Right atrium auricular region (tissue), 2 donors: ENCODE results near the gene WDR82. TPM values are rescaled to one million over a fixed set of nuclear protein-coding genes. Genes with fewer than 3 reads are reported as not detected.
"Not testable (repeated sequence)": the region's sequence is repeated elsewhere in the genome, so short reads cannot be mapped to it uniquely, and the experiment has no call there.

Experiments used
- DNase-seq: peaks from one replicate; pipeline ENCODE4 v3.0.0-alpha.2; 2019; ENCODE audit warnings: low spot score
- H3K27ac ChIP-seq, 2 donors: fragments of 200-600 bp; sonication (generic); 1 replicate in 1 of 2; 2 replicates in 1 of 2; pipeline ENCODE4 v1.5.1; 2016 to 2019
- H3K27me3 ChIP-seq, 2 donors: fragments of 200-600 bp; sonication (generic); one replicate each; pipeline versions ENCODE4 v1.5.1 to v1.6.0; 2017 to 2019
- H3K36me3 ChIP-seq: fragments of 200-600 bp; sonication (generic); one replicate; pipeline ENCODE4 v1.5.1; 2016
- H3K4me1 ChIP-seq, 2 donors: fragments of 200-600 bp; sonication (generic); one replicate each; pipeline versions ENCODE4 v1.5.1 to v1.6.0; 2017 to 2019
- H3K4me3 ChIP-seq, 2 donors: fragments of 200-600 bp; sonication (generic); 1 replicate in 1 of 2; 2 replicates in 1 of 2; pipeline ENCODE4 v1.5.1; 2017 to 2019; ENCODE audit warnings: mild to moderate bottlenecking in 1 of 2, moderate library complexity in 1 of 2
- H3K9me3 ChIP-seq, 2 donors: fragments of 200-600 bp; sonication (generic); one replicate each; pipeline ENCODE4 v1.5.1; 2019
- CTCF ChIP-seq, 2 donors: fragments of 200-600 bp; sonication (generic); IDR thresholded peaks; one replicate each; pipeline ENCODE4 v1.5.1; 2019; ENCODE audit warnings: antibody characterized with exemption in 2 of 2
- total RNA-seq, 2 donors: library from RNA; depleted of rRNA; stranded (reverse); fragments of >200 nt; gene quantifications; one replicate each; pipeline ENCODE4 v1.1.0, GENCODE V29; 2016

WDR82 gene
- total RNA-seq, 2 donors from 2014 or later, result 43.2 to 43.8 TPM

DNA sequence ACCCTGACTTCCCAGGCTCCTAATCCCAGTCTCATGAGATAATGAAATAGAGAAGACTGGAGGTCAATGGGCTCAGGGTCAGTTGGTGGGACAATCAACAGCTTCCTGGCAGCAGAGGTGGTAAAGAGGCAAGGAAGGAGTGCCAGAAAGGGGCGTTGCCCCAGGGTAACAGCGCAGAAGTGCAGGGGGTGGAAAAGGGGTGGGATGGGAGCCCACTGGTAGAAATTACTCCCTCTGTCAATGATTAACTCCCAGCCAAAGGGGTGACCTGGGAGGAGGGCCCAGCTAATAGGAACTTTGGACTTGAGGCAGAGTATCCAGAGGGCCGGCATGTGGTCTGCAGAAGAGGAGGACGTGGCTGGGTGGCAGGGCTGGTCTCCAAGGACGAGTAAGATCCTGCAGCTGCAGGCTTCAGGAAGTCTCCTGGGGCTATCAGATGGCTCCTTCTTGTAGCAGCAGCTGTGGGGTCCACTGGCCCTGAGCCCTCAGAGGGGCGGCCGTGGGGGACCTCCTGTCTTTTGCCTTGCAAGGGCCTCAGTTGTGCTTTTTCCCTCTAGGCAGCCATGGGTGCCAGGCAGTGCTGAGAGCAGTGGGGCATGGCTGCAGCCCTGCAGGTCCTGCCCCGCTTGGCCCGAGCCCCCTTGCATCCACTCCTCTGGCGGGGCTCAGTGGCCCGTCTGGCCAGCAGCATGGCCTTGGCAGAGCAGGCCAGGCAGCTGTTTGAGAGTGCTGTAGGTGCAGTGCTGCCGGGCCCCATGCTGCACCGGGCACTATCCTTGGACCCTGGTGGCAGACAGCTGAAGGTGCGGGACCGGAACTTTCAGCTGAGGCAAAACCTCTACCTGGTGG, 11.5 kb upstream of the WDR82 start:
- H3K36me3 ChIP-seq, result peaks cover 17% of the 10 kb centered on the region
- DNase-seq, result no peak
- no peak overlapping the region for H3K27ac ChIP-seq
- H3K27me3 ChIP-seq, result no peaks in the 10 kb centered on the region
- H3K4me1 ChIP-seq, result peaks cover 0 to 25% of the 10 kb centered on the region in 2 donors
- no peak overlapping the region for H3K4me3 ChIP-seq
- TF ChIP-seq CTCF (IDR thresholded peaks at IDR 0.05), result no peak
- H3K9me3 ChIP-seq, result no peaks in the 10 kb centered on the region

DNA sequence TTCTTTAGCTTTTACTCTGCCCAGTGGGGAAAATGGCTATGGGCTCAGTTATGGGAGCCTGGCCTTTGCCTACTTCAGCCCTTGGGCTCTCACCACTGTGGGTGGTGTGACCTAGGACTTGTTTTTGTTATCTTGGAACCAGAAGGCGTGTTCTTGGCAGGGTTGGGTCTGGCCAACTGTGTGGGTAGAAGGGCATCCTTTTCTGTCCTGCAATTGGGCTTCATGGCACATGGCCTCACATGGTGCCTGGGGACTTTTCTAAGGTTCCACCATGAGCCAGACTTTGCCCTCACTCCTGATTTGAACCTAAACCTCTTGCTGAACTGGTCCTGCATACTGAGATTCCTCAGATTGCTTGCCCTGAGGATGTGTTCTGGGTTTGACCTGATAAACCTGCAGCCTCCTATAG, 10.9 kb upstream of the WDR82 start:
- TF ChIP-seq CTCF (IDR thresholded peaks at IDR 0.05), result no peak
- Histone ChIP-seq H3K27me3 (no peaks in the 10 kb centered on the region), H3K4me1 (peaks cover 0 to 25% of the 10 kb centered on the region in 2 donors), H3K4me3 (no peak overlapping the region), H3K9me3 (no peaks in the 10 kb centered on the region), H3K36me3 (peaks cover 17% of the 10 kb centered on the region), H3K27ac (no peak overlapping the region)
- no peak for DNase-seq

GRCh38 chr3:52288674-52289073, 10.2 kb upstream of the WDR82 start:
- TF ChIP-seq CTCF (IDR thresholded peaks at IDR 0.05), result no peak
- Histone ChIP-seq H3K9me3 (no peaks in the 10 kb centered on the region), H3K27me3 (no peaks in the 10 kb centered on the region), H3K4me3 (peak overlapping the region in 1 of 2 donors; percentile 76), H3K36me3 (peaks cover 17% of the 10 kb centered on the region), H3K4me1 (peaks cover 0 to 25% of the 10 kb centered on the region in 2 donors), H3K27ac (peak overlapping the region in 1 of 2 donors; percentile 99)
- DNase-seq, result no peak

GRCh38 chr3:52286777-52287110, 8.3 kb upstream of the WDR82 start:
- DNase-seq, result no peak
- H3K4me1 ChIP-seq, result peaks cover 0 to 34% of the 10 kb centered on the region in 2 donors
- TF ChIP-seq CTCF (IDR thresholded peaks at IDR 0.05), result no peak
- H3K27ac ChIP-seq, result peak overlapping the region; percentile 99 to 100
- H3K36me3 ChIP-seq, result peaks cover 4% of the 10 kb centered on the region
- H3K27me3 ChIP-seq, result no peaks in the 10 kb centered on the region
- H3K4me3 ChIP-seq, result peak overlapping the region; percentile 76 to 97
- H3K9me3 ChIP-seq, result no peaks in the 10 kb centered on the region

GRCh38 chr3:52284051-52284450, 5.6 kb upstream of the WDR82 start:
- not testable (repeated sequence) for H3K9me3 ChIP-seq, DNase-seq, H3K4me3 ChIP-seq, H3K36me3 ChIP-seq, H3K27ac ChIP-seq, H3K27me3 ChIP-seq
- peaks cover 0 to 48% of the 10 kb centered on the region in 2 donors for H3K4me1 ChIP-seq

GRCh38 chr3:52283306-52283705, 4.9 kb upstream of the WDR82 start:
- Histone ChIP-seq H3K36me3 (no peaks in the 10 kb centered on the region), H3K4me1 (peaks cover 0 to 43% of the 10 kb centered on the region in 2 donors), H3K4me3 (no peak overlapping the region), H3K27me3 (no peaks in the 10 kb centered on the region), H3K9me3 (no peaks in the 10 kb centered on the region), H3K27ac (no peak overlapping the region)
- DNase-seq, result no peak
- no peak for TF ChIP-seq CTCF (IDR thresholded peaks at IDR 0.05)
